SK-N-SH (cell line): ENCODE results near the gene UCP3.

Source experiments
- MXI1 ChIP-seq: IDR thresholded peaks from 2 replicates; pipeline ENCODE4 v1.6.1; 2012; ENCODE audit warnings: mild to moderate bottlenecking, low read depth, low read length, improper control_type of control experiment
- TEAD4 ChIP-seq: IDR thresholded peaks from 2 replicates; pipeline ENCODE4 v1.4.0; 2012; ENCODE audit warnings: mild to moderate bottlenecking, borderline replicate concordance; ENCODE audit not compliant: insufficient read depth

- no peak for TF ChIP-seq TEAD4
- TF ChIP-seq MXI1 = no peak
Measured at GRCh38 chr11:74019104-74019738, 10.3 kb upstream of the UCP3 start.
